ENCODE measurements around the gene P4HA2. TPM values are rescaled to one million over a fixed set of nuclear protein-coding genes. Genes with fewer than 3 reads are reported as not detected.
"Not testable (repeated sequence)": the region's sequence is repeated elsewhere in the genome, so short reads cannot be mapped to it uniquely, and the experiment has no call there.

The P4HA2 gene
- total RNA-seq, 2 donors from 2014 or later: 0.50 TPM; not detected in 1

DNA sequence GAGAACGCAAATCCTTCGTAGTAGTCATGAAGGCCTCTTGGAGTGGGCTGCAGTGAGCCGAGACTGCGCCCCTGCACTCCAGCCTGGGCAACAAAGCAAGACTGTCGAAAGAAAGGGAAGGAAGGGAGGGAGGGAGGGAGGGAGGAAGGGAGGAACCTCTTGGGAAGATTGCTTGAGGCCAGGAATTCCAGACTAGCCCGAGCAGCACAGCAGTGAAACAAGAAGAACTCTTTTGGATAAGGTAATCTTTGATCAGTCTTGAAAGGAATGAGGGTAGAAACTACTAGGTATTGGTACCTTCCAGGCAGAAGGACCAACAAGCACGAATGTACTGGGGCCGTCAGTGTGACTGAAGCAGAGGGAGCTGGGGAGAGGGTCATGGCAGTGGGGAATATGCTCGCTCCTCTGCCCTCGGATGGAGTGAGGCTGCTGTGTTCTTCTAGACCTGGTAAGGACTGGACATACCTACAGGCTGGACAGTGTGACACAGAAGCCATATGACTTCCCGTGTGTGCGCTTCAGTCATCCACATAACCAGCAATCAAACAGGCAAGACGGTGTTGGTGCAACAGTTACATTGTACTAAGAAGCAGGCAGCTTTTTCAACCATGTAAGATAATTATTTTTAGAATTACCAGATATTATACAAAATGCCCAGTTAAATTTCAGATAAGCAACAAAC lies 45.2 kb downstream of the P4HA2 start:
- DNase-seq (no peak), ATAC-seq (no peak)
- Mint-ChIP-seq H3K4me1 (peaks cover 8% of the 10 kb centered on the region), H3K27ac (no peak overlapping the region), H3K36me3 (ENCODE audit: low read depth) (no peaks in the 10 kb centered on the region), H3K4me3 (no peak overlapping the region), H3K27me3 (peaks cover 10% of the 10 kb centered on the region)
- H3K9me3 ChIP-seq (ENCODE audit: control insufficient read depth, low read length, poor library complexity, severe bottlenecking): no peaks in the 10 kb centered on the region

- H3K9me3 ChIP-seq (ENCODE audit: control insufficient read depth, low read length, poor library complexity, severe bottlenecking): no peaks in the 10 kb centered on the region
Measured at GRCh38 chr5:132181011-132181629, 46.5 kb downstream of the P4HA2 start.

DNA sequence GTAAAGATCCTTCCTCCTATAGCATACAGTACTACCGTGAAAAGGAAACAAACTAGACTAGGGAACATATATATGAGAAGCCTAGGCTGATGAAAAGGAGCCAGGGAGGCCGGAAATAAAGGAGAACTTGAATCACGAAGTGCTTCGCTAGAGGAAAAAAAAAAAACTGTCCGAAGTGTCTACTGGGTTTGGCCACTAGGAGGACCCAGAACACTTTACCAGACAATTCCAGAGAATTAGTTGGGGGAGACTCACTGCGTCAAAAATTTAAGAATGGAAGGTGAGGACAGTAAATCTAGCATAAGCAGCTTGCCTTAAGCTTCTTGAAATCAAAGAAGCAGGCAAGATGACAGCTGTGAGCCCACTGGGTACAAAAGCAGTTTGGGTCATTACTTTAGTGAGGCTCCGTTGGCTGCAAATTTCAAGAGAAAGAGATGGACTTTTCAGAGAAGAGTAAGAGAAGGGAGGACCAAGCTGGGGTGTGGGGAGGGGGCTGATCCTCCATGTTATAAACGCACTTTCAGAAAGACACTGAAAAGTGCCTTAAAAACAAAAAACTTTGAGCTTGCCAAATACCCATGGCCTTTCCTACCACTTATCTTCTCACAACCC lies 47.4 kb downstream of the P4HA2 start:
- H3K36me3 Mint-ChIP-seq (ENCODE audit: low read depth): no peaks in the 10 kb centered on the region
- no peaks in the 10 kb centered on the region for H3K9me3 ChIP-seq (ENCODE audit: control insufficient read depth, low read length, poor library complexity, severe bottlenecking)
- peak overlapping the region; percentile 10 for H3K4me3 Mint-ChIP-seq
- peaks cover 18% of the 10 kb centered on the region for H3K4me1 Mint-ChIP-seq
- no peak for ATAC-seq
- H3K27me3 Mint-ChIP-seq: no peaks in the 10 kb centered on the region
- H3K27ac Mint-ChIP-seq: peak overlapping the region; percentile 49
- DNase-seq: no peak

More at GRCh38 chr5:132181011-132181629, 46.5 kb downstream of the P4HA2 start:
- Mint-ChIP-seq H3K4me1 (peaks cover 18% of the 10 kb centered on the region), H3K36me3 (ENCODE audit: low read depth) (no peaks in the 10 kb centered on the region), H3K27me3 (peaks cover 3% of the 10 kb centered on the region), H3K27ac (no peak overlapping the region), H3K4me3 (no peak overlapping the region)
- DNase-seq (no peak), ATAC-seq (no peak)

DNA sequence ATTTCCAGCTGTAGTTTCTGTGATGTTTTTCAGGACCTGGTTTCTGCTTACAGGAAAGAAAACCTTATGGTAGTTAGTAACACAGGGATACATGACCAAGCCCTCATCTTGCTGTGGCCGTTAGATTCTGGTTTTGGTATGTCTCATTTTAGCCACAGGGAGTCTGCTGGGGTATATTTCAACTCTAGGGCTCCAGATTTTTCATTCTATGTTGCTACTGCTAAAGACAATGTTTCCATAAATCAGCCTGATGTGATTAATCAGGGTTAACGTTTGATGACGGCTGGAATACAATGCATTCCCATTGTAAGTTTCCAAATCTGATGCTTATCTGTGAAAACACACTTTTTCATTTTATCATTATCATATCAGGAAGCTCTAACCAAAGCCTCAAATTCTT lies 48.2 kb downstream of the P4HA2 start:
- ATAC-seq: no peak
- Mint-ChIP-seq H3K36me3 (ENCODE audit: low read depth) (no peaks in the 10 kb centered on the region), H3K4me3 (no peak overlapping the region), H3K27ac (no peak overlapping the region), H3K27me3 (no peaks in the 10 kb centered on the region), H3K4me1 (peaks cover 18% of the 10 kb centered on the region)
- H3K9me3 ChIP-seq (ENCODE audit: control insufficient read depth, low read length, poor library complexity, severe bottlenecking): no peaks in the 10 kb centered on the region
- DNase-seq: no peak

- no peaks in the 10 kb centered on the region for H3K9me3 ChIP-seq (ENCODE audit: control insufficient read depth, low read length, poor library complexity, severe bottlenecking)
- DNase-seq (no peak), ATAC-seq (no peak)
- Mint-ChIP-seq H3K27ac (peak overlapping the region; percentile 0), H3K4me3 (no peak overlapping the region), H3K36me3 (ENCODE audit: low read depth) (no peaks in the 10 kb centered on the region), H3K4me1 (peaks cover 18% of the 10 kb centered on the region), H3K27me3 (no peaks in the 10 kb centered on the region)
Measured at GRCh38 chr5:132177691-132178149, 49.9 kb downstream of the P4HA2 start.

DNA sequence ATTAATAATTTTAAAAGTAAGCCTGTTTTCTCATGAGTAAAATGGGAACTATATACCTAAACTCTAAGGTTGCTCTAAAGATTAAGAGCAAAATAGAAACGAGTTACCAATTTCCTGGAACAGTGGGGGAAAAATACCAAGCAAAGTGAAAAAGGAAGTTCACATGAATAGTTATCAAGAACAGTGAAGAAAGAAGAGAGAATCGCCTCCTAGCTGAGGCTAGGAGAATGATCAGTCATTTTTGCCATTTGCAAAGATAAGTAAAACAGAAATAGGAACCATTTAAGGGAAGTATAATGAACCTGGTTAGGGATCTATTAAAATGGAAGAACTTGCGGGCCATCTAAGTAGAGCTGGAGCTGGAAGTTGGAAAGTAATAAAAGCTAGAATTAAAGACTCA lies 50.7 kb downstream of the P4HA2 start:
- no peaks in the 10 kb centered on the region for H3K27me3 Mint-ChIP-seq
- H3K27ac Mint-ChIP-seq: peak overlapping the region; percentile 0
- H3K4me1 Mint-ChIP-seq: peaks cover 18% of the 10 kb centered on the region
- no peaks in the 10 kb centered on the region for H3K9me3 ChIP-seq (ENCODE audit: control insufficient read depth, low read length, poor library complexity, severe bottlenecking)
- H3K36me3 Mint-ChIP-seq (ENCODE audit: low read depth): no peaks in the 10 kb centered on the region
- ATAC-seq (peak; percentile 47), DNase-seq (no peak)
- H3K4me3 Mint-ChIP-seq: no peak overlapping the region

- Mint-ChIP-seq H3K27ac (peak overlapping the region; percentile 0), H3K4me3 (peak overlapping the region; percentile 46), H3K27me3 (no peaks in the 10 kb centered on the region), H3K4me1 (peaks cover 18% of the 10 kb centered on the region), H3K36me3 (ENCODE audit: low read depth) (no peaks in the 10 kb centered on the region)
- ATAC-seq (no peak), DNase-seq (no peak)
- no peaks in the 10 kb centered on the region for H3K9me3 ChIP-seq (ENCODE audit: control insufficient read depth, low read length, poor library complexity, severe bottlenecking)
Measured at GRCh38 chr5:132176521-132176945, 51.1 kb downstream of the P4HA2 start.

DNA sequence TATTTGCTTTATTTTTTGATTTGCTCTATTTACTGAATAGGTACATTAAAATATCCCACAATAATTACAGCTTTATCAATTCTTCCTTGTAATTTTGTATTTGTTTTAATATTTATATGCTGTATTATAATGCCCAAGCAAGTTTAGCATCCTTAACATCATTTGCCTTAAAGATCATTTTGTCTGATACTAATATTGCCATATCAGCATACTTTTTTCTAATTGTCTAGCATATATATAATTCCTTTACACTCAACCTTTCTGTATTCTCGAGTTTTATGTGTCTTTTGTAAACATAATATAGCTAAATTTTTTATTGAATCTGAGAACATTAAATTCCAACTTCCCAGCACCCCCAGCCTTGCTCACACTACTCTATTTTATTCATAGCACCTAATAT lies 64.7 kb downstream of the P4HA2 start:
- no peaks in the 10 kb centered on the region for H3K9me3 ChIP-seq (ENCODE audit: control insufficient read depth, low read length, poor library complexity, severe bottlenecking)
- Mint-ChIP-seq H3K36me3 (ENCODE audit: low read depth) (no peaks in the 10 kb centered on the region), H3K4me3 (no peak overlapping the region), H3K27ac (no peak overlapping the region), H3K4me1 (peaks cover 2% of the 10 kb centered on the region), H3K27me3 (no peaks in the 10 kb centered on the region)
- DNase-seq (no peak), ATAC-seq (no peak)

DNA sequence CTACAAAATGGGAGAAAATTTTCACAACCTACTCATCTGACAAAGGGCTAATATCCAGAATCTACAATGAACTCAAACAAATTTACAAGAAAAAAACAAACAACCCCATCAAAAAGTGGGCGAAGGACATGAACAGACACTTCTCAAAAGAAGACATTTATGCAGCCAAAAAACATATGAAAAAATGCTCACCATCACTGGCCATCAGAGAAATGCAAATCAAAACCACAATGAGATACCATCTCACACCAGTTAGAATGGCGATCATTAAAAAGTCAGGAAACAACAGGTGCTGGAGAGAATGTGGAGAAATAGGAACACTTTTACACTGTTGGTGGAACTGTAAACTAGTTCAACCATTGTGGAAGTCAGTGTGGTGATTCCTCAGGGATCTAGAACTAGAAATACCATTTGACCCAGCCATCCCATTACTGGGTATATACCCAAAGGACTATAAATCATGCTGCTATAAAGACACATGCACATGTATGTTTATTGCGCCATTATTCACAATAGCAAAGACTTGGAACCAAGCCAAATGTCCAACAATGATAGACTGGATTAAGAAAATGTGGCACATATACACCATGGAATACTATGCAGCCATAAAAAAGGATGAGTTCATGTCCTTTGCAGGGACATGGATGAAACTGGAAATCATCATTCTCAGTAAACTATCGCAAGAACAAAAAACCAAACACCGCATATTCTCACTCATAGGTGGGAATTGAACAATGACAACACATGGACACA lies 65.9 kb downstream of the P4HA2 start:
- not testable (repeated sequence) for ATAC-seq; H3K4me1 Mint-ChIP-seq; DNase-seq; H3K27ac Mint-ChIP-seq; H3K9me3 ChIP-seq (ENCODE audit: control insufficient read depth, low read length, poor library complexity, severe bottlenecking); H3K36me3 Mint-ChIP-seq (ENCODE audit: low read depth); H3K27me3 Mint-ChIP-seq; H3K4me3 Mint-ChIP-seq

DNA sequence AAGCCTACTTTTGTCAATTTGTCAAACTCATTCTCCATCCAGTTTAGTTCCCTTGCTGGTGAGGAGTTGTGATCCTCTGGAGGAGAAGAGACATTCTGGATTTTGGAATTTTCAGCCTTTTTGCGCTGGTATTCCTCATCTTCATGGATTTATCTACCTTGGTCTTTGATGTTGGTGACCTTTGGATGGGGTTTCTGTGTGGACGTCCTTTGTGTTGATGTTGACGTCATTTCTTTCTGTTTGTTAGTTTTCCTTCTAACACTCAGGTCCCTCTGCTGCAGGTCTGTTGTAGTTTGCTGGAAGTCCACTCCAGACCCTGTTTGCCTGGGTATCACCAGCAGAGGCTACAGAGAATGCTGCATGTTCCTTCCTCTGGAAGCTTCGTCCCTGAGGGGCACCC lies 71.2 kb downstream of the P4HA2 start:
- H3K4me1 Mint-ChIP-seq: no peaks in the 10 kb centered on the region
- H3K27ac Mint-ChIP-seq: no peak overlapping the region
- ATAC-seq (no peak), DNase-seq (no peak)
- no peaks in the 10 kb centered on the region for H3K36me3 Mint-ChIP-seq (ENCODE audit: low read depth)
- no peak overlapping the region for H3K4me3 Mint-ChIP-seq
- no peaks in the 10 kb centered on the region for H3K27me3 Mint-ChIP-seq
- no peaks in the 10 kb centered on the region for H3K9me3 ChIP-seq (ENCODE audit: control insufficient read depth, low read length, poor library complexity, severe bottlenecking)

GRCh38 chr5:132150565-132150964 lies 77.1 kb downstream of the P4HA2 start:
- Mint-ChIP-seq H3K4me3 (no peak overlapping the region), H3K27ac (no peak overlapping the region), H3K4me1 (no peaks in the 10 kb centered on the region), H3K27me3 (no peaks in the 10 kb centered on the region), H3K36me3 (ENCODE audit: low read depth) (no peaks in the 10 kb centered on the region)
- H3K9me3 ChIP-seq (ENCODE audit: control insufficient read depth, low read length, poor library complexity, severe bottlenecking): no peaks in the 10 kb centered on the region
- no peak for DNase-seq
- no peak for ATAC-seq

DNA sequence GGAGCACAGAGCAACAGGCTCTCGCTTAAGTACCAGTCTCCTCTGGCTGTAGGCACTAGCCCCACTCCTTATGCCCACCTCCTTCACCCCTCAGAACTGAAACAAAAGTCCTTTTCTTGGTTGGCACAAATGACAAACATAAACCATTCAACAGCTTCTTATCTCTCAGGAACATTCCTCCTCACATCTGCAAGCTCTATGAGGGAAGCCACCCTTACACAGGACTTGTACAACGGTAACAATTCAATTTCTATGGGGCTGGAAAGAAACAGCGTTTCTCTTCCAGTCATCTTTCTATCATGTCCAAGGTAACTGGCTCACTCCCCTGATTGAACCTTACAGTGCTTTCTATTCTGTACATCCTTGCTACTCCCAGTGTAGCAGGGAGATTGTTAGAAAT lies 80.0 kb downstream of the P4HA2 start:
- Mint-ChIP-seq H3K4me1 (no peaks in the 10 kb centered on the region), H3K27me3 (no peaks in the 10 kb centered on the region), H3K36me3 (ENCODE audit: low read depth) (no peaks in the 10 kb centered on the region), H3K4me3 (no peak overlapping the region), H3K27ac (no peak overlapping the region)
- ATAC-seq (no peak), DNase-seq (no peak)
- H3K9me3 ChIP-seq (ENCODE audit: control insufficient read depth, low read length, poor library complexity, severe bottlenecking): peaks cover 5% of the 10 kb centered on the region

GRCh38 chr5:132145326-132145725 lies 82.3 kb downstream of the P4HA2 start:
- not testable (repeated sequence) for ATAC-seq; H3K4me1 Mint-ChIP-seq; H3K36me3 Mint-ChIP-seq (ENCODE audit: low read depth); DNase-seq; H3K27me3 Mint-ChIP-seq; H3K4me3 Mint-ChIP-seq; H3K9me3 ChIP-seq (ENCODE audit: control insufficient read depth, low read length, poor library complexity, severe bottlenecking); H3K27ac Mint-ChIP-seq

Data from T-helper 17 cell (primary cell).